ENCODE data around the gene INPPL1. TPM values are rescaled to one million over a fixed set of nuclear protein-coding genes. Genes with fewer than 3 reads are reported as not detected.

Gene INPPL1
- total RNA-seq, 1 experiment from 2014 or later, result 90.2 TPM

DNA sequence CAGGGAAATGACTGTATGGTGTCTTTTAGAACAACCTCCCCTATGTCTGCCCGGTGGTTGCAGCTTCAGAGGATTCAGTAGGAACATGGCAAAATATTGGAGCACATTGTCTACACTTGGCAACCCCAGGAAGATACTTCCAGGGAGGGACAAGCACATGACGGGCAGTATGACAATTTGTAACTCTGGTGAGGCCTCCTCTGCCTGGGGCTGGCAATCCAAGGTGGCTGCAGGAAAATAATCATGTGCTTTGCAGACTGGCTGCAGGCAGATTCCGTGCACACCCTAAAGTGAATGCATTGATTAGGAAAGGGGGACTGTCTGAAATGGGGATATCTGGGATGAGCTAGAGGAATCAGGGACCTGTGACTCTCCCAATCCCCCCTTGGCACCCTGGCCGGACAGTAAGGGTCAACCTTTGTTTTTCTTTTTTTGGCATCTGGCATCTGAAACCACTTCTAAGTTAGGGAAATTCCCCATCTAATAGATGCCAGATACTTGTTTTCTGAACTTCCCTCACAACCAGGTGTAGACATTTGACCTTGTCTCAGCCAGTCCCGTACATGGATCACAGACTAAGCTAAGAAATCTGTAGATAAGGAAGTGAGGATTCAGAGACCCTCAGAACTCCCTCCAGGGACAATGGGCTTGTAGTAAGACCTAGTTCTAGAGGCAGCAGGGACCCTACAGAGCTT, 29.9 kb downstream of the INPPL1 start:
- Mint-ChIP-seq H3K4me3 (ENCODE audit: unreplicated experiment) (no peak overlapping the region), H3K27ac (ENCODE audit: low read depth, unreplicated experiment) (no peak overlapping the region), H3K36me3 (ENCODE audit: insufficient read depth, unreplicated experiment) (no peaks in the 10 kb centered on the region), H3K4me1 (ENCODE audit: insufficient read depth, unreplicated experiment) (no peaks in the 10 kb centered on the region), H3K27me3 (ENCODE audit: insufficient read depth, unreplicated experiment) (peaks cover 20% of the 10 kb centered on the region), H3K9me3 (ENCODE audit: unreplicated experiment) (no peaks in the 10 kb centered on the region)
- ChIA-PET POLR2A (no interaction called here), CTCF (interaction anchor here (0.8 kb wide), 1 partner anchor 176 kb away, joined by 4 read pairs; no protein-coding TSS in a partner anchor)
- no TSS peak for BruUV-seq (replicated peaks)
- TF ChIP-seq, protein P1, sequence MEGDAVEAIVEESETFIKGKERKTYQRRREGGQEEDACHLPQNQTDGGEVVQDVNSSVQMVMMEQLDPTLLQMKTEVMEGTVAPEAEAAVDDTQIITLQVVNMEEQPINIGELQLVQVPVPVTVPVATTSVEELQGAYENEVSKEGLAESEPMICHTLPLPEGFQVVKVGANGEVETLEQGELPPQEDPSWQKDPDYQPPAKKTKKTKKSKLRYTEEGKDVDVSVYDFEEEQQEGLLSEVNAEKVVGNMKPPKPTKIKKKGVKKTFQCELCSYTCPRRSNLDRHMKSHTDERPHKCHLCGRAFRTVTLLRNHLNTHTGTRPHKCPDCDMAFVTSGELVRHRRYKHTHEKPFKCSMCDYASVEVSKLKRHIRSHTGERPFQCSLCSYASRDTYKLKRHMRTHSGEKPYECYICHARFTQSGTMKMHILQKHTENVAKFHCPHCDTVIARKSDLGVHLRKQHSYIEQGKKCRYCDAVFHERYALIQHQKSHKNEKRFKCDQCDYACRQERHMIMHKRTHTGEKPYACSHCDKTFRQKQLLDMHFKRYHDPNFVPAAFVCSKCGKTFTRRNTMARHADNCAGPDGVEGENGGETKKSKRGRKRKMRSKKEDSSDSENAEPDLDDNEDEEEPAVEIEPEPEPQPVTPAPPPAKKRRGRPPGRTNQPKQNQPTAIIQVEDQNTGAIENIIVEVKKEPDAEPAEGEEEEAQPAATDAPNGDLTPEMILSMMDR (IDR thresholded peaks at IDR 0.05; ENCODE audit: unreplicated experiment), result no peak
- DNase-seq (ENCODE audit: unreplicated experiment), result no peak
- intact Hi-C loops (cut with micrococcal nuclease), result no loop called here

DNA sequence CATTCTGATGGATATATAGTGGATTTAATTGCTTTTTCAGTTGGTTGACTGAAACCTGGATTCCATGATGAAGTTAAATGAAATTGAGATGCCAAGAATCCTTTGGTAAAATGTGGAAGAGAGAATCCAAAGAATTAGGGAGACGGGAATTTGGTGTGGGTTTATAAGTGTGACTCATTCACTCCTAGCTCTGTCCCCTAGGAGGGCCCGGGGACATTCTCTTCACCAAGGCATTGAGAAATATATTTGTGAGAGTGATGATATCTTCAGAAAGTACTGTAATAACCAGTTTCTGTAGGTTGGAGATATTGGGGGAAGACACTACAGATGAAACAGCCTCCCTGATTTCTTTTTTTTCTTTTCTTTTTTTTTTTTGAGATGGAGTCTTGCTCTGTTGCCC, 33.0 kb downstream of the INPPL1 start:
- TF ChIP-seq, protein P1 (IDR thresholded peaks at IDR 0.05; ENCODE audit: unreplicated experiment), result no peak
- ChIA-PET POLR2A (no interaction called here), CTCF (interaction anchor here (0.6 to 1.2 kb wide), 2 partner anchors 9 to 1319 kb away, joined by 3 read pairs; no protein-coding TSS in a partner anchor)
- no TSS peak for BruUV-seq (replicated peaks)
- Mint-ChIP-seq H3K4me1 (ENCODE audit: insufficient read depth, unreplicated experiment) (no peaks in the 10 kb centered on the region), H3K9me3 (ENCODE audit: unreplicated experiment) (no peaks in the 10 kb centered on the region), H3K4me3 (ENCODE audit: unreplicated experiment) (no peak overlapping the region), H3K27me3 (ENCODE audit: insufficient read depth, unreplicated experiment) (peaks cover 20% of the 10 kb centered on the region), H3K36me3 (ENCODE audit: insufficient read depth, unreplicated experiment) (no peaks in the 10 kb centered on the region), H3K27ac (ENCODE audit: low read depth, unreplicated experiment) (no peak overlapping the region)
- intact Hi-C loops (cut with micrococcal nuclease), result no loop called here
- DNase-seq (ENCODE audit: unreplicated experiment), result no peak

DNA sequence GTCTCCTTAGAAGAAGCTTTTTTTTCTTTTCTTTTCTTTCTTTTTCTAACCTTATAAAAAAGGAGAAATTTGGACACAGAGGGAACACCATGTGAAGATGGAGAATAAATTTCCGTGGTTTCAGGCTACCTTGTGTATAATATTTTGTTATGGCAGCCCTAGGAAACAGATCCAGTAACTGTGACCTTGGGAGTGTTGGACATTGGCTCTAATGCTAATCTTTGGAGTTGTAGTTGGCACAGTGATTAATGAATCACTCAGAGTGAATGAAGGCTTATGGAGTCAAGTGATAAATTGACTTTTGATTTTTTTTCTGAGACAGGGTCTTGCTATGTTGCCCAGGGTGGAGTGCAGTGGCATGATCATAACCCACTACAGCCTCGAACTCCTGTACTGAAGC, 34.9 kb downstream of the INPPL1 start:
- POLR2A ChIA-PET, result no interaction called here

DNA sequence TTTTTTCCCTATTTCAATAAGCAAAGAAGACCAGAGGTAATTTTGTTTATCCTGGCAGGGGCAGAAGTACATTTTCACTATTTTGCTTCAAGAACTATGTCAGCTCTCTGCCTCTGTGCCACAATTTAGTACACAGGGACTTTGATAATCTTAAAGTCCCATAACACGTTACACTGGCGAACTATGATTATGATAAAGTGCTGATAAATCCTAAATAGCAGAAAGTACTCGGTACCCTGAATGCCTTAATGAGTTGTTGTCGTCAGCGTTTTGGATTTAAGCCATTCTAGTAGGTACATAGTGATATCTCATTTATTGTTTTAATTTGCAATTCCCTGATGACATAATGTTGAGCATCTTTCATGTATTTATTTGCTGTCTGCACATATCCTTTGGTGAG, 36.0 kb downstream of the INPPL1 start:
- H3K27ac Mint-ChIP-seq (ENCODE audit: low read depth, unreplicated experiment), result no peak overlapping the region

More for the DNA sequence above, 34.9 kb downstream of the INPPL1 start:
- no TSS peak for BruUV-seq (replicated peaks)
- Mint-ChIP-seq H3K27ac (ENCODE audit: low read depth, unreplicated experiment) (no peak overlapping the region), H3K4me1 (ENCODE audit: insufficient read depth, unreplicated experiment) (no peaks in the 10 kb centered on the region), H3K36me3 (ENCODE audit: insufficient read depth, unreplicated experiment) (no peaks in the 10 kb centered on the region), H3K4me3 (ENCODE audit: unreplicated experiment) (no peak overlapping the region), H3K27me3 (ENCODE audit: insufficient read depth, unreplicated experiment) (peaks cover 13% of the 10 kb centered on the region), H3K9me3 (ENCODE audit: unreplicated experiment) (no peaks in the 10 kb centered on the region)
- CTCF ChIA-PET, result no interaction called here
- intact Hi-C loops (cut with micrococcal nuclease), result no loop called here
- no peak for DNase-seq (ENCODE audit: unreplicated experiment)
- TF ChIP-seq, protein P1 (IDR thresholded peaks at IDR 0.05; ENCODE audit: unreplicated experiment), result no peak

More for the DNA sequence above, 36.0 kb downstream of the INPPL1 start:
- no peak overlapping the region for H3K4me3 Mint-ChIP-seq (ENCODE audit: unreplicated experiment)
- no peaks in the 10 kb centered on the region for H3K9me3 Mint-ChIP-seq (ENCODE audit: unreplicated experiment)
- no peak for DNase-seq (ENCODE audit: unreplicated experiment)
- intact Hi-C loops (cut with micrococcal nuclease), result no loop called here
- H3K4me1 Mint-ChIP-seq (ENCODE audit: insufficient read depth, unreplicated experiment), result peaks cover under 1% of the 10 kb centered on the region
- no peaks in the 10 kb centered on the region for H3K36me3 Mint-ChIP-seq (ENCODE audit: insufficient read depth, unreplicated experiment)
- H3K27me3 Mint-ChIP-seq (ENCODE audit: insufficient read depth, unreplicated experiment), result peaks cover 2% of the 10 kb centered on the region
- no TSS peak for BruUV-seq (replicated peaks)
- CTCF ChIA-PET, result no interaction called here
- TF ChIP-seq, protein P1 (IDR thresholded peaks at IDR 0.05; ENCODE audit: unreplicated experiment), result no peak
- POLR2A ChIA-PET, result interaction anchor here (0.7 to 1.3 kb wide), 2 partner anchors 9 to 37 kb away, joined by 3 to 5 read pairs; no protein-coding TSS in a partner anchor
